ENCODE results near the gene FRAS1.
"Not testable (repeated sequence)": the region's sequence is repeated elsewhere in the genome, so short reads cannot be mapped to it uniquely, and the experiment has no call there.

FRAS1 gene

GRCh38 chr4:78057600-78058550 is 752 bp downstream of the FRAS1 start:
- DNase-seq, result no peak

GRCh38 chr4:78058591-78059523 is 1.7 kb downstream of the FRAS1 start:
- DNase-seq, result peak; percentile 25

- DNase-seq, result peak; percentile 63
Observed at GRCh38 chr4:78059524-78059889, 2.4 kb downstream of the FRAS1 start.

- no peak for DNase-seq
Observed at GRCh38 chr4:78059938-78060337, 2.8 kb downstream of the FRAS1 start.

GRCh38 chr4:78061939-78062570 is 4.9 kb downstream of the FRAS1 start:
- no peak for DNase-seq

- no peak for DNase-seq
Observed at GRCh38 chr4:78065508-78066192, 8.5 kb downstream of the FRAS1 start.

- no peak for DNase-seq
Observed at GRCh38 chr4:78068481-78068880, 11.4 kb downstream of the FRAS1 start.

GRCh38 chr4:78069319-78069718 is 12.2 kb downstream of the FRAS1 start:
- no peak for DNase-seq

GRCh38 chr4:78069859-78070258 is 12.7 kb downstream of the FRAS1 start:
- DNase-seq, result no peak

GRCh38 chr4:78070731-78071282 is 13.7 kb downstream of the FRAS1 start:
- DNase-seq, result no peak

GRCh38 chr4:78074759-78075158 is 17.6 kb downstream of the FRAS1 start:
- no peak for DNase-seq

- DNase-seq, result no peak
Observed at GRCh38 chr4:78075986-78076385, 18.9 kb downstream of the FRAS1 start.

- DNase-seq, result no peak
Observed at GRCh38 chr4:78078101-78078500, 21.0 kb downstream of the FRAS1 start.

- DNase-seq, result no peak
Observed at GRCh38 chr4:78079726-78080430, 22.8 kb downstream of the FRAS1 start.

GRCh38 chr4:78081541-78081940 is 24.4 kb downstream of the FRAS1 start:
- no peak for DNase-seq

GRCh38 chr4:78083035-78083434 is 25.9 kb downstream of the FRAS1 start:
- DNase-seq, result no peak

- no peak for DNase-seq
Observed at GRCh38 chr4:78091534-78091933, 34.4 kb downstream of the FRAS1 start.

GRCh38 chr4:78092350-78092749 is 35.2 kb downstream of the FRAS1 start:
- DNase-seq, result not testable (repeated sequence)

GRCh38 chr4:78092850-78093249 is 35.7 kb downstream of the FRAS1 start:
- no peak for DNase-seq

GRCh38 chr4:78095081-78095480 is 38.0 kb downstream of the FRAS1 start:
- no peak for DNase-seq

- no peak for DNase-seq
Observed at GRCh38 chr4:78099058-78099457, 41.9 kb downstream of the FRAS1 start.

GRCh38 chr4:78100060-78100459 is 42.9 kb downstream of the FRAS1 start:
- DNase-seq, result no peak

Data from HCEC 1CT (cell line).